Endothelial cell (in vitro differentiated cells): ENCODE data around the gene MRPL28. TPM values are rescaled to one million over a fixed set of nuclear protein-coding genes. Genes with fewer than 3 reads are reported as not detected.
"Not testable (repeated sequence)": the region's sequence is repeated elsewhere in the genome, so short reads cannot be mapped to it uniquely, and the experiment has no call there.

Source experiments
- DNase-seq: peaks from one replicate; pipeline ENCODE4 v3.0.0; 2021; ENCODE audit warnings: low spot score
- H3K27ac Mint-ChIP-seq: one replicate; pipeline ENCODE4 v1.8.0; 2021; ENCODE audit warnings: mixed read lengths, inconsistent platforms; ENCODE audit not compliant: unreplicated experiment
- H3K27me3 Mint-ChIP-seq: one replicate; pipeline ENCODE4 v1.8.0; 2021; ENCODE audit warnings: mild to moderate bottlenecking, moderate library complexity, mixed read lengths, inconsistent platforms; ENCODE audit not compliant: unreplicated experiment
- H3K36me3 Mint-ChIP-seq: one replicate; pipeline ENCODE4 v1.8.0; 2021; ENCODE audit warnings: mild to moderate bottlenecking, low read depth, mixed read lengths, inconsistent platforms; ENCODE audit not compliant: unreplicated experiment
- H3K4me1 Mint-ChIP-seq: one replicate; pipeline ENCODE4 v1.8.0; 2021; ENCODE audit warnings: mild to moderate bottlenecking, mixed read lengths, inconsistent platforms; ENCODE audit not compliant: unreplicated experiment
- H3K4me3 Mint-ChIP-seq: one replicate; pipeline ENCODE4 v1.8.0; 2021; ENCODE audit warnings: mild to moderate bottlenecking, mixed read lengths, inconsistent platforms; ENCODE audit not compliant: unreplicated experiment
- H3K9me3 Mint-ChIP-seq: one replicate; pipeline ENCODE4 v1.8.0; 2021; ENCODE audit warnings: mixed read lengths, inconsistent platforms; ENCODE audit not compliant: unreplicated experiment
- CTCF ChIP-seq: fragments of 200-600 bp; sonication (generic); IDR thresholded peaks from one replicate; pipeline ENCODE4 v1.5.0; 2021; ENCODE audit warnings: antibody characterized with exemption; ENCODE audit not compliant: unreplicated experiment
- total RNA-seq: library from RNA; stranded (reverse); fragmentation: NEBNext Ultra II Directional; extraction: Animal tissue kit (Norgen Biotek cat#: 25700); gene quantifications from one replicate; pipeline ENCODE4 v1.2.1, GENCODE V29; 2021; ENCODE audit not compliant: unreplicated experiment

Gene MRPL28
- total RNA-seq, 1 donor from 2014 or later: 70.8 TPM

DNA sequence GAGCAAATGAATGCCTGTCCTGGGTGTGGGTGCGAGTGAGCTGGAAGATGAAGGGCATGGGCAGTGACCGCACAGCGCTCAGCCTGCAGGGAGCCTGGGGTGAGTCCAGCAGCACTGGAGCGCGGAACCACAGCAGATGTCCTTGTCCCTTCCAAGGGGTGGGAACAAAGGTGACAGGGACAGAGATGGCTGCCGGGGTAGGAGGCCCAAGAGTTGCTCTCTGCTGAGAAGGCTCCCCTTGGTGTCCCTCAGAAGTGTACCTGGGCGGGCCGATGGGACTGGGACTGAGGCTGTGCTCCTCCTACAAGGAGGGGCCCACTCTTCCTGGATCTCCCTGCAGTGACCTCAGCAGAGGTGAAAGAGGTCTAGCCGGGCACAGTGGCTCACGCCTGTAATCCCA, 19.0 kb upstream of the MRPL28 start:
- Mint-ChIP-seq H3K27ac (no peak overlapping the region), H3K36me3 (no peaks in the 10 kb centered on the region), H3K9me3 (no peaks in the 10 kb centered on the region), H3K27me3 (peaks cover 5% of the 10 kb centered on the region), H3K4me3 (no peak overlapping the region), H3K4me1 (peaks cover 12% of the 10 kb centered on the region)
- DNase-seq: no peak
- no peak for TF ChIP-seq CTCF

DNA sequence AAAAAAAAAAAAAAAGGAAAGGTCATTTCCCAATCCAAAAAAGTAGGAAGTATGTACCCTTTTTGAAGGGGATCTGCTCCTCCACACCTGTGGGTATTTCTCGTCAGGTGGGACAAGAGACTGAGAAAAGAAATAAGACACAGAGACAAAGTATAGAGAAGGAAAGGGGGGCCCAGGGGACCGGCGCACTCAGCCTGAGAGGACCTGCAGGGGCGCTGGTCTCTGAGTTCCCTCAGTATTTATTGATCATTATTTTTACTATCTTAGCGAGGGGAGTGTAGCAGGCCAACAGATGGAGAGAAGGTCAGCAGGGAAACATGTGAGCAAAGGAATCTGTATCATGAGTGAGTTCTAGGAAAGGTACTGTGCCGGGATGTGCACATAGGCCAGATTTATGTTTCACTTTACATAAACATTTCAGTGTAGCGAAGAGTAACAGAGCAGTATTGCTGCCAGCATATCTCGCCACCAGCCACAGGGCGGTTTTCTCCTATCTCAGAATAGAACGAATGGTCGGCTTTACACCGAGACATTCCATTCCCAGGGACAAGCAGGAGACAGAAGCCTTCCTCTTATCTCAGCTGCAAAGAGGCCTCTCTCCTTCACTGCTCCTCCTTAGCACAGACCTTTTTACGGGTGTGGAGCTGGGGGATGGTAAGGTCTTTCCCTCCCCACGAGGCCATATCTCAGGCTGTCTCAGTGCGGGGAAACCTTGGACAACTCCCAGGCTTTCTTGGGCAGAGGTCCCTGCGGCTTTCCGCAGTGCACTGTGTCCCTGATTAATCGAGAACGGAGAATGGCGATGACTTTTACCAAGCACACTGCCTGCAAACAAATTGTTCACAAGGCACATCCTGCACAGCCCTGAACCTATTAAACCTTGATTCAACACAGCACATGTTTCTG, 17.7 kb upstream of the MRPL28 start:
- not testable (repeated sequence) for H3K27me3 Mint-ChIP-seq, H3K9me3 Mint-ChIP-seq, H3K36me3 Mint-ChIP-seq, H3K27ac Mint-ChIP-seq, H3K4me3 Mint-ChIP-seq, DNase-seq
- H3K4me1 Mint-ChIP-seq: peaks cover 26% of the 10 kb centered on the region

DNA sequence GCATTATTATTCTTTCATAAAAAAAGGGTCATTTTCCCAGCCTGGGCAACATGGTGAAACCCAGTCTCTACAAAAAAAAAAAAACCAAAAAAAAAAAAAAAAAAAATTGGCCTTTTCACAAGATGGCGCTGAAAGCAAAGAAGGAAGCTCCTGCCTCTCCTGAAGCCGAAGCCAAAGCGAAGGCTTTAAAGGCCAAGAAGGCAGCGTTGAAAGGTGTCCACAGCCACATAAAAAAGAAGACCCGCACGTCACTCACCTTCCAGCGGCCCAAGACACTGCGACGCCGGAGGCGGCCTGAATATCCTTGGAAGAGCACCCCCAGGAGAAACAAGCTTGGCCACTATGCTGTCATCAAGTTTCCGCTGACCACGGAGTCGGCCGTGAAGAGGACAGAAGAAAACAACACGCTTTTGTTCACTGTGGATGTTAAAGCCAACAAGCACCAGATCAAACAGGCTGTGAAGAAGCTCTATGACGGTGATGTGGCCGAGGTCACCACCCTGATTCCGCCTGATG, 16.4 kb upstream of the MRPL28 start:
- H3K4me3 Mint-ChIP-seq: no peak overlapping the region
- DNase-seq: no peak
- H3K9me3 Mint-ChIP-seq: no peaks in the 10 kb centered on the region
- TF ChIP-seq CTCF: no peak
- H3K27ac Mint-ChIP-seq: no peak overlapping the region
- H3K27me3 Mint-ChIP-seq: peaks cover 14% of the 10 kb centered on the region
- H3K36me3 Mint-ChIP-seq: no peaks in the 10 kb centered on the region
- H3K4me1 Mint-ChIP-seq: peaks cover 29% of the 10 kb centered on the region

DNA sequence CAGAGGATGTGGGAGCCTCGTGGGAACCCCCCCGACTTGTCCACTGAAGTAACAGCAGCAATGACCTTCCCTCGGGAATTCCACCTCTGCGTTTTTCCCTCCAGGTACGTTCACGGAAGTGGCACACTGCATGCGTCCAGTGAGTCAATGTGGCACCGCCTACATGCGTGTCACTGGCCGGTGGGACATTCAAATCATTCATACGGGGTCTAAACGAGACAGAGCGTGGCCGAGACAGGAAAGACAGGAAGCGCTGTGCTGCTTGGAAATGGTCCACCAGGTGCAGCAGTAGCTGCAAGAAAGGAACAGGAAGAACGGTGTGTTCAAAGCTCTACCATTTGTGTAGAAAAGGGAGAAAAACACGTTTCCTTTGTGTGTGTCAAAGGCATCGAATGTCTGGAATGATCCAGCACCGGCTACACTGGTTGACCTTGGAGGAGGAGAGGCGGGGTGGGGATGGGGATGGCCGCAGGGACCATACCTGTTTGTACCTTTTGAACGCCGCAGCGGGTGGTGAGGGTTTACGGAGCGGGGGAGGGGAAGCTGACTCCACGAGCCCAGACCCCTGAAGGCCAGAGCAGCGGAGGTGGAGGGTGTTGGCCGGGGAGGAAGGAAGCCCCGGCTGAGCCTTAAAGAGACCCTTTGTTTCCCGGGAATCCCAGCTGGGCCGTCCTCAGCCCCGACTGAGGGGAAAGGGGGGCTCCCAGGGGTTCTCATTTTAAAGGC, 13.2 kb upstream of the MRPL28 start:
- no peak for DNase-seq
- H3K36me3 Mint-ChIP-seq: no peaks in the 10 kb centered on the region
- H3K4me3 Mint-ChIP-seq: peak overlapping the region; percentile 86
- no peak for TF ChIP-seq CTCF
- H3K27ac Mint-ChIP-seq: peak overlapping the region; percentile 95
- H3K4me1 Mint-ChIP-seq: peaks cover 24% of the 10 kb centered on the region
- peaks cover 14% of the 10 kb centered on the region for H3K27me3 Mint-ChIP-seq
- no peaks in the 10 kb centered on the region for H3K9me3 Mint-ChIP-seq

- Mint-ChIP-seq H3K9me3 (no peaks in the 10 kb centered on the region), H3K27me3 (peaks cover 14% of the 10 kb centered on the region), H3K36me3 (no peaks in the 10 kb centered on the region), H3K27ac (peak within 1 kb of the TSS; percentile 84), H3K4me3 (peak within 1 kb of the TSS; percentile 86), H3K4me1 (peaks cover 20% of the 10 kb centered on the region)
- no peak for TF ChIP-seq CTCF
- DNase-seq: peak; percentile 62
Measured at GRCh38 chr16:381789-382717, 11.7 kb upstream of the MRPL28 start, which contains the start of gene PGAP6. PGAP6 (minus strand) TSS chr16:381978; CDS start chr16:381821, 157 bp downstream.
